Psoas muscle (tissue), 8 donors: ENCODE results near the gene ZNF385B. TPM values are rescaled to one million over a fixed set of nuclear protein-coding genes. Genes with fewer than 3 reads are reported as not detected.

Experiments used
- ATAC-seq, 4 donors: fragments of 200-7000 bp; cut with Tn5 transposase; one replicate each; pipeline ENCODE4 v1.9.1; 2020; ENCODE audit warnings: moderate library complexity in 3 of 4, mild to moderate bottlenecking in 2 of 4
- DNase-seq, 2 donors: peaks; one replicate each; pipeline ENCODE4 v3.0.0-alpha.2; 2020
- H3K27ac ChIP-seq: fragments of 200-600 bp; one replicate; pipeline ENCODE4 v1.8.0; 2022
- H3K27me3 ChIP-seq, 3 donors: fragments of 200-600 bp in 1 of 3; one replicate each; pipeline versions ENCODE4 v1.6.1 to v1.8.0; 2013 to 2022; ENCODE audit warnings: low read length in 2 of 3, mild to moderate bottlenecking in 2 of 3, moderate library complexity in 1 of 3; ENCODE audit not compliant: insufficient read depth in 3 of 3
- H3K36me3 ChIP-seq, 2 donors: fragments of 200-600 bp in 1 of 2; one replicate each; pipeline versions ENCODE4 v1.6.1 to v1.8.0; 2013 to 2022; ENCODE audit warnings: low read depth in 1 of 2, mild to moderate bottlenecking in 1 of 2, moderate library complexity in 1 of 2; ENCODE audit not compliant: insufficient read depth in 1 of 2
- H3K4me1 ChIP-seq: fragments of 200-600 bp; one replicate; pipeline ENCODE4 v1.8.0; 2022
- H3K4me3 ChIP-seq: fragments of 200-600 bp; one replicate; pipeline ENCODE4 v1.8.0; 2022; ENCODE audit warnings: mild to moderate bottlenecking
- H3K9me3 ChIP-seq: fragments of 200-600 bp; one replicate; pipeline ENCODE4 v1.8.0; 2022
- WGBS, 3 donors: extraction: QIAGEN DNeasy Blood & Tissue Kit; methylation state at CpG; one replicate each; pipeline versions ENCODE4 v1.1.6 to v1.1.7; 2013; 5-methylcytosine and 5-hydroxymethylcytosine counted together
- intact Hi-C, 2 donors: fragments of 100-400 bp; cut with DNase I; formaldehyde crosslinking; loops; one replicate each; pipeline versions ENCODE4 v1.11.0 to v1.14.2; 2022
- polyA plus RNA-seq, 3 donors: library from polyadenylated mRNA; stranded (reverse); fragments of 200-250 nt; gene quantifications; one replicate each; pipeline ENCODE4 v1.2.3, GENCODE V29; 2013
- total RNA-seq, 4 donors: library from RNA; stranded (reverse); fragmentation: NEBNext Ultra II Directional in 2 of 4; extraction: Animal tissue kit (Norgen Biotek cat#: 25700) in 2 of 4; gene quantifications; one replicate each; pipeline versions ENCODE4 v1.2.1 to v1.2.4, GENCODE V29; 2021 to 2023
- TF ChIP-seq, protein P1 (sequence below): fragments of 200-600 bp; IDR thresholded peaks from one replicate; pipeline ENCODE4 v1.8.0; 2022; ENCODE audit warnings: antibody characterized with exemption
- donor health status: healthy with polysubstance abuse.
- donor health status: DM: no; HTN: no; CAD: no; lungs with moderate emphysema.
- donor health status: Bipolar disorder and iron deficiency.
- donor health status: healthy.
- donor health status: DM: yes; HTN: yes; CAD: no.
- donor health status: DM: no; HTN: no; CAD: no.
- donor health status: DM: no; HTN: no; CAD: no.
- donor health status: DM: yes; HTN: yes; CAD: no.

Gene ZNF385B
- total and polyA plus RNA-seq, 7 donors = 8.8 to 42.9 (median 18.1) TPM

DNA sequence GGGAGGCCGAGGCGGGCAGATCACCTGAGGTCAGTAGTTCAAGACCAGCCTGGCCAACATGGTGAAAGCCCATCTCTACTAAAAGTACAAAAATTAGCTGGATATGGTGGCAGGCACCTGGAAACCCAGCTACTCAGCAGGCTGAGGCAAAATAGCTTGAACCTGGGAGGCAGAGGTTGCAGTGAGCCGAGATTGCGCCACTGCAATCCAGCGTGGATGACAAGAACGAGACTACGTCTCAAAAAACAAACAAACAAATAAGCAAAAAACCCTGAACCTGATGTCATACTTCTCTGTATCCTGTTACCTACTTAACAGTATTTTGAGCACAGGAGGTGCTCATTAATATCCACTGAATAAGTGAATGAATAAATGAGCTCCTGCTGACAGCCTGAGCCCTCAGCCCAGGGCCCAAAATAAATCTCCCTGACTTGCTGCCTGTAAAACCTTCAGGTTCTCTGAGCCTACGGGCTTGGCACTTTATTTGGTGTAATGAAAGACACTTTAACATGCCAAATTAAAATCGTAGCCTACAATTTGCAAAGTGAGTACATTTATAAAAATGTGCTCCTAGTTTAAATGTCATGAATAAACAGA, 215.1 kb downstream of the ZNF385B start:
- peak in 2 of 4 donors; percentile 36 to 61 for ATAC-seq
- TF ChIP-seq, protein P1, sequence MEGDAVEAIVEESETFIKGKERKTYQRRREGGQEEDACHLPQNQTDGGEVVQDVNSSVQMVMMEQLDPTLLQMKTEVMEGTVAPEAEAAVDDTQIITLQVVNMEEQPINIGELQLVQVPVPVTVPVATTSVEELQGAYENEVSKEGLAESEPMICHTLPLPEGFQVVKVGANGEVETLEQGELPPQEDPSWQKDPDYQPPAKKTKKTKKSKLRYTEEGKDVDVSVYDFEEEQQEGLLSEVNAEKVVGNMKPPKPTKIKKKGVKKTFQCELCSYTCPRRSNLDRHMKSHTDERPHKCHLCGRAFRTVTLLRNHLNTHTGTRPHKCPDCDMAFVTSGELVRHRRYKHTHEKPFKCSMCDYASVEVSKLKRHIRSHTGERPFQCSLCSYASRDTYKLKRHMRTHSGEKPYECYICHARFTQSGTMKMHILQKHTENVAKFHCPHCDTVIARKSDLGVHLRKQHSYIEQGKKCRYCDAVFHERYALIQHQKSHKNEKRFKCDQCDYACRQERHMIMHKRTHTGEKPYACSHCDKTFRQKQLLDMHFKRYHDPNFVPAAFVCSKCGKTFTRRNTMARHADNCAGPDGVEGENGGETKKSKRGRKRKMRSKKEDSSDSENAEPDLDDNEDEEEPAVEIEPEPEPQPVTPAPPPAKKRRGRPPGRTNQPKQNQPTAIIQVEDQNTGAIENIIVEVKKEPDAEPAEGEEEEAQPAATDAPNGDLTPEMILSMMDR = no peak
- WGBS, 3 donors = 67 to 81% (median 73%) methylated on average over 9 of the region's 9 CpGs
- no peaks in the 10 kb centered on the region for H3K36me3 ChIP-seq
- no peaks in the 10 kb centered on the region for H3K9me3 ChIP-seq
- no peak for DNase-seq
- peaks cover 4% of the 10 kb centered on the region for H3K4me1 ChIP-seq
- no peak overlapping the region for H3K4me3 ChIP-seq
- intact Hi-C loops = no loop called here
- peaks cover 0 to 1% (median 0%) of the 10 kb centered on the region in 3 donors for H3K27me3 ChIP-seq
- H3K27ac ChIP-seq = no peak overlapping the region

DNA sequence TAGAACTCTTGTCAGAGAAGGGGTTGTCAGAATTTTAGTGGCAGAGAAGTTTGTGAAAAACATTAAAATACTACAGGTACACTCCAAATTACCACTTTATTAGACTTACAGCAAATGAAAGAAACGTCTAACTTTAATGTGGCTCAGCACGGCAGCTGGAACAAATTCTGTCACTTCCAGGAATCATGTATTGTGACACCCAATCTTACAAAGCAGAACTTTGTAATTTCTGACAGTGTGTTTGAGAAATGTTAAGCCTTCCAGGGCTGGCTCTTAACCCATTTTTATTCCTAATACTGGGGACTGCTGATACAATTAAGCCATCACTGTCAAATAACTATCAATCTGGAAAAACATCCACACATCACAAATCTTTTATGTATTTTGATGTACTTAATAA, 216.4 kb downstream of the ZNF385B start:
- no peaks in the 10 kb centered on the region for H3K36me3 ChIP-seq
- TF ChIP-seq, protein P1 = no peak
- intact Hi-C loops = no loop called here
- peaks cover 0 to 1% (median 0%) of the 10 kb centered on the region in 3 donors for H3K27me3 ChIP-seq
- no peaks in the 10 kb centered on the region for H3K9me3 ChIP-seq
- no peak overlapping the region for H3K4me3 ChIP-seq
- no peak overlapping the region for H3K27ac ChIP-seq
- 60 to 81% (median 67%) methylated on average over 2 of the region's 2 CpGs for WGBS, 3 donors
- peaks cover 4% of the 10 kb centered on the region for H3K4me1 ChIP-seq
- ATAC-seq = no peak
- no peak for DNase-seq

DNA sequence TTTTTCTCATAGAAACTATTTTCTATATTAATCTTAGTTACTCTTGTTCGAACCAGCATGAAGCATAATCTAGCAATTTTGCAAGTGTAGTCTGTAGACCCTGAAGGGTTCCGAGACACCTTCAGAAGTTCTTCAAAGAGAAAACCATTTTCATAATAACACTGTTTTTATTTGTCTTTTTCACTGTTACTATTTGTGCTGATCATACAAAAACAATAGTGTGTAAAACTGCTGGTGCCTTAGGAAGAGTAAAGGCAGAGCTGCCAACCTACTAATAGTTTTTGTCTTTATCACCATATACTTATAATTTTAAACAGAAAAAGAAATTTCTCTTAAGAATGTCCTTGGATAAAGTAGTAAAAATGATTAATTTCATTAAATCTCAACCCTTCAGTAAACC, 218.9 kb downstream of the ZNF385B start:
- TF ChIP-seq, protein P1 = no peak
- Histone ChIP-seq H3K36me3 (no peaks in the 10 kb centered on the region), H3K27me3 (peaks cover 0 to 1% (median 0%) of the 10 kb centered on the region in 3 donors), H3K4me3 (no peak overlapping the region), H3K4me1 (peaks cover 4% of the 10 kb centered on the region), H3K9me3 (no peaks in the 10 kb centered on the region), H3K27ac (no peak overlapping the region)
- intact Hi-C loops = no loop called here
- WGBS, 3 donors = 89 to 95% (median 92%) methylated on average over 2 of the region's 2 CpGs
- DNase-seq = no peak
- ATAC-seq = no peak

DNA sequence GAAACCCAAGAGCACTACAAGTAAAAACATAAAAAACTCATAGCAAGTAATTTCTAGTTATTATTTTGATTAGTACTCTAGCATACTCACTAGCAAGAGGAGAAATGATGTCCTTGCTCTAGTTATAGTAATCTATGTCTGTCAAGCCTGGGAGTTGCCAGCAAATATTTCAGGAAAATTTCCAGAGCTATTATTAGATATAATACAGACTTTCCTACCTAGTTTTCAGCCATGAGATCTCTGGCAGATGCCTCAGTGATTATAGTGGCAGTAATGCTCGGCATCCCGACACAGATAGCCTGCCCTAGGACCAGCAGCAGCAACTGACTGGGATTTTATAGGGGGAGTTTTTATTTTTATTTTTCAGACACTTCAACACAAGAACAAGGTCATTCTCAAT, 224.4 kb downstream of the ZNF385B start:
- no peaks in the 10 kb centered on the region for H3K36me3 ChIP-seq
- no peaks in the 10 kb centered on the region for H3K9me3 ChIP-seq
- H3K4me1 ChIP-seq = peaks cover 9% of the 10 kb centered on the region
- intact Hi-C loops = no loop called here
- no peak for DNase-seq
- H3K27ac ChIP-seq = peak overlapping the region; percentile 59
- ATAC-seq = peak; percentile 95 to 98 (median 96)
- no peaks in the 10 kb centered on the region for H3K27me3 ChIP-seq
- TF ChIP-seq, protein P1 = no peak
- H3K4me3 ChIP-seq = no peak overlapping the region
- 12 to 21% (median 14%) methylated on average over 2 of the region's 2 CpGs for WGBS, 3 donors
